Activated CD4-positive, CD25-positive, alpha-beta regulatory T cell treated with anti-CD3 and anti-CD28 coated beads, Interleukin-2, amount 50 U/mL, for 16 hours (primary cell): ENCODE results near the gene IMPACT.

ENCODE experiments used
- DNase-seq: peaks from one replicate; pipeline ENCODE4 v3.0.0-alpha.2; 2020; ENCODE audit warnings: low read depth, low spot score

IMPACT gene

GRCh38 chr18:24421831-24422230, 4.6 kb upstream of the IMPACT start:
- no peak for DNase-seq

- no peak for DNase-seq
These were observed 435 bp upstream of the IMPACT start for GRCh38 chr18:24426073-24426397.

- DNase-seq = no peak
These were observed 1.0 kb downstream of the IMPACT start for GRCh38 chr18:24427484-24427883.

- no peak for DNase-seq
These were observed 2.2 kb downstream of the IMPACT start for GRCh38 chr18:24428709-24429108.

GRCh38 chr18:24429188-24429587, 2.7 kb downstream of the IMPACT start:
- no peak for DNase-seq

- DNase-seq = no peak
These were observed 6.1 kb downstream of the IMPACT start for GRCh38 chr18:24432618-24433017.

GRCh38 chr18:24436939-24437338, 10.5 kb downstream of the IMPACT start:
- no peak for DNase-seq

GRCh38 chr18:24443870-24444269, 17.4 kb downstream of the IMPACT start:
- no peak for DNase-seq

- DNase-seq = no peak
These were observed 20.0 kb downstream of the IMPACT start for GRCh38 chr18:24446453-24446852.

- no peak for DNase-seq
These were observed 20.6 kb downstream of the IMPACT start for GRCh38 chr18:24446953-24447538.

- DNase-seq = no peak
These were observed 21.5 kb downstream of the IMPACT start for GRCh38 chr18:24447961-24448360.

- DNase-seq = no peak
These were observed 30.1 kb downstream of the IMPACT start for GRCh38 chr18:24456549-24456948.

- no peak for DNase-seq
These were observed 33.3 kb downstream of the IMPACT start for GRCh38 chr18:24459772-24460171.

- DNase-seq = no peak
These were observed 33.9 kb downstream of the IMPACT start, which contains the start of gene HRH4 for GRCh38 chr18:24460388-24460787. Gene HRH4, plus strand, starts transcription at chr18:24460637. Its CDS starts 92 bp downstream, at chr18:24460729.

- DNase-seq = no peak
These were observed 35.5 kb downstream of the IMPACT start for GRCh38 chr18:24461996-24462395.

GRCh38 chr18:24462838-24463775, 36.6 kb downstream of the IMPACT start:
- DNase-seq = no peak

- DNase-seq = no peak
These were observed 39.0 kb downstream of the IMPACT start for GRCh38 chr18:24465486-24465885.

GRCh38 chr18:24466771-24467170, 40.3 kb downstream of the IMPACT start:
- no peak for DNase-seq

GRCh38 chr18:24470022-24470618, 43.6 kb downstream of the IMPACT start:
- no peak for DNase-seq

GRCh38 chr18:24470805-24471204, 44.3 kb downstream of the IMPACT start:
- DNase-seq = no peak

- no peak for DNase-seq
These were observed 46.1 kb downstream of the IMPACT start for GRCh38 chr18:24472591-24472990.

- DNase-seq = no peak
These were observed 47.9 kb downstream of the IMPACT start for GRCh38 chr18:24474406-24474805.
